ENCODE measurements around the gene GPHB5. TPM values are rescaled to one million over a fixed set of nuclear protein-coding genes. Genes with fewer than 3 reads are reported as not detected.

The GPHB5 gene, protein sequence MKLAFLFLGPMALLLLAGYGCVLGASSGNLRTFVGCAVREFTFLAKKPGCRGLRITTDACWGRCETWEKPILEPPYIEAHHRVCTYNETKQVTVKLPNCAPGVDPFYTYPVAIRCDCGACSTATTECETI
- not detected for total RNA-seq
- polyA plus RNA-seq (ENCODE audit: insufficient read depth, low read depth, low replicate concordance) = not detected
- long read RNA-seq, donor 1 = 0 reads
- long read RNA-seq, donor 2 = 0 reads
- long read RNA-seq, donor 3 = 0 reads
- long read RNA-seq, donor 4 = 0 reads
- long read RNA-seq, donor 5 = 0 reads
- long read RNA-seq, donor 6 = 0 reads
- long read RNA-seq, donor 7 = 0 reads
- long read RNA-seq, donor 8 = 0 reads
- long read RNA-seq, donor 9 = 0 reads
- long read RNA-seq, donor 10 = 0 reads

DNA sequence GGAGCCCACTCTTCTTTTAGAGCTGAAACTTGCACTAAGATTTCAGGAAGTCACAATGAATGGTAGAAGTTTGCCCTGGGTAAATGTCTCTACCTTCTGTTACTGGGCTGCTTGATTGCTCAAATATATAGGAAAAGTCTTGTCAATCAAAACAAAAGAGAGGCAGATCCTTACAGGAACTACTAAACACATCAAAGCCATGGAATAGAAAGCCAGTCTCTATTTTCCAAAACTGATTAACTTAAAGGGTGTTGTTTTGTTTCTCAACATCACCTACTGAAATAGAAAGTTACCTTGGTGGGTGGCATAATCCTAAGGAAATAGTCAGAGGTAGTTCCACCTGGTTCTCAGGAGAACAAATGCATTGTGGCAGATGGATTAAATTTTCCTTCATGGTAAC lies at the start of gene GPHB5:
GPHB5 (minus strand) TSS at position 101 of the 400 bp plus-strand sequence. CDS start 1,086 bp downstream, outside the sequence.
- Histone ChIP-seq H3K9me3 (ENCODE audit: control insufficient read depth in 2 of 3, insufficient read depth in 1 of 3, low read length in 3 of 3) (no peaks in the 10 kb centered on the region), H3K27ac (ENCODE audit: low read depth in 2 of 2, low read length in 2 of 2) (no peak within 1 kb of the TSS), H3K36me3 (ENCODE audit: control insufficient read depth in 2 of 3, insufficient read depth in 3 of 3, low read length in 3 of 3) (no peaks in the 10 kb centered on the region), H3K27me3 (ENCODE audit: control insufficient read depth, insufficient read depth, low read length) (no peaks in the 10 kb centered on the region), H3K4me1 (ENCODE audit: control insufficient read depth in 2 of 3, insufficient read depth in 2 of 3, low read depth in 1 of 3, low read length in 3 of 3) (no peaks in the 10 kb centered on the region), H3K4me3 (ENCODE audit: low read length in 3 of 3) (no peak within 1 kb of the TSS), H3K9ac (ENCODE audit: low read length in 3 of 3) (no peak within 1 kb of the TSS)
- intact Hi-C loops (cut with DNase I) = no loop called here
- no peak for FAIRE-seq
- no peak for DNase-seq
- TF ChIP-seq, protein P1, sequence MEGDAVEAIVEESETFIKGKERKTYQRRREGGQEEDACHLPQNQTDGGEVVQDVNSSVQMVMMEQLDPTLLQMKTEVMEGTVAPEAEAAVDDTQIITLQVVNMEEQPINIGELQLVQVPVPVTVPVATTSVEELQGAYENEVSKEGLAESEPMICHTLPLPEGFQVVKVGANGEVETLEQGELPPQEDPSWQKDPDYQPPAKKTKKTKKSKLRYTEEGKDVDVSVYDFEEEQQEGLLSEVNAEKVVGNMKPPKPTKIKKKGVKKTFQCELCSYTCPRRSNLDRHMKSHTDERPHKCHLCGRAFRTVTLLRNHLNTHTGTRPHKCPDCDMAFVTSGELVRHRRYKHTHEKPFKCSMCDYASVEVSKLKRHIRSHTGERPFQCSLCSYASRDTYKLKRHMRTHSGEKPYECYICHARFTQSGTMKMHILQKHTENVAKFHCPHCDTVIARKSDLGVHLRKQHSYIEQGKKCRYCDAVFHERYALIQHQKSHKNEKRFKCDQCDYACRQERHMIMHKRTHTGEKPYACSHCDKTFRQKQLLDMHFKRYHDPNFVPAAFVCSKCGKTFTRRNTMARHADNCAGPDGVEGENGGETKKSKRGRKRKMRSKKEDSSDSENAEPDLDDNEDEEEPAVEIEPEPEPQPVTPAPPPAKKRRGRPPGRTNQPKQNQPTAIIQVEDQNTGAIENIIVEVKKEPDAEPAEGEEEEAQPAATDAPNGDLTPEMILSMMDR (IDR thresholded peaks at IDR 0.05; ENCODE audit: borderline replicate concordance, extremely low read depth, insufficient read depth) = no peak

DNA sequence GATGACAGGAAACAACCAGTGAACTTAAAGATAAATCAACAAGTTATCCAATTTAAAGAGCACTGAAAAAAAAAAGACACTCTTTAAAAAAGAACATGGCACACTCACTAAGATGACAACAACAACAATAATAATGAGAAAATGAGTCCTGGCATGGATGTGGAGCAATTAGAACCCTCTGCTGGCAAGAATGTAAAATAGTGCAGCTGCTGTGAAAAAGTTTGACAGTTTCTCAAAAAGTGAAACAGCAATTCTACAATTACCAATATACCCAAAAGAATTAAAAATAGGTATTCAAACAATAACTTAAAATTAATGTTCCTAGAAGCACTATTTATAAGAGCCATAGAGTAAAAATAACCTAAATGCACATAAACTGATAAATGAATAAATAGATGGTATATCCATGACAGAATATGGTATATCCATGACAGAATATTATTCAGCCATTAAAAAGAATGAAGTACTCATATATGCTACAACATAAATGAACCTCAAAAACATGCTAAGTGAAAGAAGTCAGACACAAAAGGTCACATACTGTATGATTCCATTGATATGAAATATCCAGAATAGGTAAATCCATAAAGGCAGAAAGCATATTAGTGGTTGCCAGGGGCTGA lies 49.1 kb upstream of the GPHB5 start:
- DNase-seq = no peak
- H3K36me3 ChIP-seq (ENCODE audit: control insufficient read depth in 2 of 3, insufficient read depth in 3 of 3, low read length in 3 of 3) = no peaks in the 10 kb centered on the region
- no peaks in the 10 kb centered on the region for H3K27me3 ChIP-seq (ENCODE audit: control insufficient read depth, insufficient read depth, low read length)
- FAIRE-seq = no peak
- H3K9ac ChIP-seq (ENCODE audit: low read length in 3 of 3) = no peak overlapping the region
- TF ChIP-seq, protein P1 (IDR thresholded peaks at IDR 0.05; ENCODE audit: borderline replicate concordance, extremely low read depth, insufficient read depth) = no peak
- no peaks in the 10 kb centered on the region for H3K4me1 ChIP-seq (ENCODE audit: control insufficient read depth in 2 of 3, insufficient read depth in 2 of 3, low read depth in 1 of 3, low read length in 3 of 3)
- H3K9me3 ChIP-seq (ENCODE audit: control insufficient read depth in 2 of 3, insufficient read depth in 1 of 3, low read length in 3 of 3) = peaks cover 0 to 5% (median 2%) of the 10 kb centered on the region in 3 donors
- no peak overlapping the region for H3K27ac ChIP-seq (ENCODE audit: low read depth in 2 of 2, low read length in 2 of 2)
- intact Hi-C loops (cut with DNase I) = no loop called here
- H3K4me3 ChIP-seq (ENCODE audit: low read length in 3 of 3) = no peak overlapping the region

DNA sequence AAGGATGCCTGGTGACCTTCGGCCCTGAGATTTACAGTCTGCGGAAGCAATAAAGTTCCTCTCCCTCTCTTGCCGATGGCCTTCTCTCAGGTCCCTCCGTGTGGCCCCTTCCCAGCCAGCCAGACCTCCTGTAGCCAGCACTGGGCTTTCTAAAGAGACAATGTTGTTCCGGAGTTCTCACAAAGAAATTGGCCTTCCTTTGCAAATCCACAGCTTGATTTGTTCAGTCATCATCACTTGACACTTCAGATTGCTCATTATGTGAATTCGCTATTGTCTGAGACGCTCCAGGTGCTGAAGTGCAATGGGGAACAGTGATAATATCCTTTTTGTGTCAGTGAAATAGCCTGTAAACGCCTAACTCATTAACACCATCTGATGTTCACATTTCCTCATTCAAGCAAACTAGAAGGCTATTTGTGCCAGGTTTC lies 43.7 kb upstream of the GPHB5 start:
- intact Hi-C loops (cut with DNase I) = no loop called here
- peaks cover 0 to 5% (median 0%) of the 10 kb centered on the region in 3 donors for H3K9me3 ChIP-seq (ENCODE audit: control insufficient read depth in 2 of 3, insufficient read depth in 1 of 3, low read length in 3 of 3)
- no peak overlapping the region for H3K27ac ChIP-seq (ENCODE audit: low read depth in 2 of 2, low read length in 2 of 2)
- H3K27me3 ChIP-seq (ENCODE audit: control insufficient read depth, insufficient read depth, low read length) = no peaks in the 10 kb centered on the region
- no peaks in the 10 kb centered on the region for H3K36me3 ChIP-seq (ENCODE audit: control insufficient read depth in 2 of 3, insufficient read depth in 3 of 3, low read length in 3 of 3)
- TF ChIP-seq, protein P1 (IDR thresholded peaks at IDR 0.05; ENCODE audit: borderline replicate concordance, extremely low read depth, insufficient read depth) = no peak
- FAIRE-seq (no peak), DNase-seq (peak in 4 of 5 donors; percentile 27 to 48 (median 38))
- H3K4me3 ChIP-seq (ENCODE audit: low read length in 3 of 3) = no peak overlapping the region
- H3K9ac ChIP-seq (ENCODE audit: low read length in 3 of 3) = no peak overlapping the region
- H3K4me1 ChIP-seq (ENCODE audit: control insufficient read depth in 2 of 3, insufficient read depth in 2 of 3, low read depth in 1 of 3, low read length in 3 of 3) = no peaks in the 10 kb centered on the region

Data from kidney (tissue), 22 donors.